ENCODE data around the gene TBC1D16. TPM values are rescaled to one million over a fixed set of nuclear protein-coding genes. Genes with fewer than 3 reads are reported as not detected.

The TBC1D16 gene
- total RNA-seq, 2 experiments from 2014 or later: 17.0 to 19.0 TPM

GRCh38 chr17:80005360-80006338 is 30.0 kb downstream of the TBC1D16 start:
- no peaks in the 10 kb centered on the region for H3K9me3 Mint-ChIP-seq
- intact Hi-C loops (cut with micrococcal nuclease): loop anchor here (5.0 kb wide), 2 partner anchors 97 to 142 kb away; partner anchors contain the start of genes EIF4A3 and GAA
- CTCF ChIA-PET: interaction anchor here (0.6 to 5.0 kb wide), 12 partner anchors 7 to 211 kb away, joined by 3 to 45 read pairs (median 4); partner anchors contain the start of genes CBX8 and GAA
- DNase-seq: peak; percentile 68
- H3K36me3 Mint-ChIP-seq (ENCODE audit: low read depth): no peaks in the 10 kb centered on the region
- H3K27ac Mint-ChIP-seq: no peak overlapping the region
- no peak overlapping the region for H3K4me3 Mint-ChIP-seq
- H3K27me3 Mint-ChIP-seq (ENCODE audit: low read depth): no peaks in the 10 kb centered on the region
- H3K4me1 Mint-ChIP-seq (ENCODE audit: low read depth): peaks cover 6% of the 10 kb centered on the region

GRCh38 chr17:80003969-80004368 is 31.7 kb downstream of the TBC1D16 start:
- no peak overlapping the region for H3K4me3 Mint-ChIP-seq
- CTCF ChIA-PET: interaction anchor here (2.9 kb wide), 1 partner anchor 10 kb away, joined by 21 read pairs; no protein-coding TSS in a partner anchor
- intact Hi-C loops (cut with micrococcal nuclease): no loop called here
- no peaks in the 10 kb centered on the region for H3K27me3 Mint-ChIP-seq (ENCODE audit: low read depth)
- DNase-seq: no peak
- H3K9me3 Mint-ChIP-seq: no peaks in the 10 kb centered on the region
- H3K36me3 Mint-ChIP-seq (ENCODE audit: low read depth): no peaks in the 10 kb centered on the region
- H3K4me1 Mint-ChIP-seq (ENCODE audit: low read depth): peaks cover 7% of the 10 kb centered on the region
- H3K27ac Mint-ChIP-seq: no peak overlapping the region

GRCh38 chr17:80002690-80003490 is 32.8 kb downstream of the TBC1D16 start:
- H3K27me3 Mint-ChIP-seq (ENCODE audit: low read depth): no peaks in the 10 kb centered on the region
- no peak for DNase-seq
- peaks cover 2% of the 10 kb centered on the region for H3K36me3 Mint-ChIP-seq (ENCODE audit: low read depth)
- no peak overlapping the region for H3K27ac Mint-ChIP-seq
- H3K4me1 Mint-ChIP-seq (ENCODE audit: low read depth): peaks cover 15% of the 10 kb centered on the region
- intact Hi-C loops (cut with micrococcal nuclease): no loop called here
- CTCF ChIA-PET: no interaction called here
- no peaks in the 10 kb centered on the region for H3K9me3 Mint-ChIP-seq
- H3K4me3 Mint-ChIP-seq: no peak overlapping the region

GRCh38 chr17:80002070-80002641 is 33.5 kb downstream of the TBC1D16 start:
- peaks cover 2% of the 10 kb centered on the region for H3K36me3 Mint-ChIP-seq (ENCODE audit: low read depth)
- no peaks in the 10 kb centered on the region for H3K27me3 Mint-ChIP-seq (ENCODE audit: low read depth)
- intact Hi-C loops (cut with micrococcal nuclease): no loop called here
- peaks cover 23% of the 10 kb centered on the region for H3K4me1 Mint-ChIP-seq (ENCODE audit: low read depth)
- no peak overlapping the region for H3K4me3 Mint-ChIP-seq
- CTCF ChIA-PET: no interaction called here
- no peak for DNase-seq
- H3K27ac Mint-ChIP-seq: no peak overlapping the region
- H3K9me3 Mint-ChIP-seq: no peaks in the 10 kb centered on the region

GRCh38 chr17:80000981-80001775 is 34.5 kb downstream of the TBC1D16 start:
- Mint-ChIP-seq H3K4me1 (ENCODE audit: low read depth) (peaks cover 32% of the 10 kb centered on the region), H3K36me3 (ENCODE audit: low read depth) (peaks cover 2% of the 10 kb centered on the region), H3K27ac (no peak overlapping the region), H3K9me3 (no peaks in the 10 kb centered on the region), H3K4me3 (no peak overlapping the region), H3K27me3 (ENCODE audit: low read depth) (no peaks in the 10 kb centered on the region)
- CTCF ChIA-PET: interaction anchor here (5.1 kb wide), 1 partner anchor 6 kb away, joined by 45 read pairs; no protein-coding TSS in a partner anchor
- no peak for DNase-seq
- intact Hi-C loops (cut with micrococcal nuclease): no loop called here

GRCh38 chr17:80000136-80000535 is 35.5 kb downstream of the TBC1D16 start:
- no peak for DNase-seq
- Mint-ChIP-seq H3K4me1 (ENCODE audit: low read depth) (peaks cover 37% of the 10 kb centered on the region), H3K9me3 (no peaks in the 10 kb centered on the region), H3K27me3 (ENCODE audit: low read depth) (no peaks in the 10 kb centered on the region), H3K27ac (peak overlapping the region; percentile 34), H3K36me3 (ENCODE audit: low read depth) (peaks cover 3% of the 10 kb centered on the region), H3K4me3 (no peak overlapping the region)
- CTCF ChIA-PET: interaction anchor here (0.7 to 5.1 kb wide), 3 partner anchors 7 to 101 kb away, joined by 3 to 45 read pairs (median 5); partner anchors contain the start of gene GAA
- intact Hi-C loops (cut with micrococcal nuclease): no loop called here

GRCh38 chr17:79997011-79997660 is 38.5 kb downstream of the TBC1D16 start:
- Mint-ChIP-seq H3K27ac (peak overlapping the region; percentile 97), H3K4me1 (ENCODE audit: low read depth) (peaks cover 59% of the 10 kb centered on the region), H3K4me3 (peak overlapping the region; percentile 68), H3K36me3 (ENCODE audit: low read depth) (peaks cover 11% of the 10 kb centered on the region), H3K27me3 (ENCODE audit: low read depth) (no peaks in the 10 kb centered on the region), H3K9me3 (no peaks in the 10 kb centered on the region)
- CTCF ChIA-PET: interaction anchor here (5.1 kb wide), 1 partner anchor 10 kb away, joined by 45 read pairs; no protein-coding TSS in a partner anchor
- peak; percentile 92 for DNase-seq
- intact Hi-C loops (cut with micrococcal nuclease): loop anchor here (1.0 to 10.0 kb wide), 6 partner anchors 158 to 1222 kb away; partner anchors contain the start of genes CBX4 and CBX8

- no peak for DNase-seq
- H3K36me3 Mint-ChIP-seq (ENCODE audit: low read depth): peaks cover 11% of the 10 kb centered on the region
- H3K27ac Mint-ChIP-seq: peak overlapping the region; percentile 97
- no peak overlapping the region for H3K4me3 Mint-ChIP-seq
- H3K27me3 Mint-ChIP-seq (ENCODE audit: low read depth): no peaks in the 10 kb centered on the region
- H3K9me3 Mint-ChIP-seq: no peaks in the 10 kb centered on the region
- CTCF ChIA-PET: interaction anchor here (0.7 to 5.1 kb wide), 2 partner anchors 11 to 250 kb away, joined by 3 to 45 read pairs; no protein-coding TSS in a partner anchor
- intact Hi-C loops (cut with micrococcal nuclease): loop anchor here (2.0 to 10.0 kb wide), 3 partner anchors 259 to 1221 kb away; no protein-coding TSS in a partner anchor
- H3K4me1 Mint-ChIP-seq (ENCODE audit: low read depth): peaks cover 59% of the 10 kb centered on the region
These were observed 39.4 kb downstream of the TBC1D16 start for GRCh38 chr17:79996291-79996690.

GRCh38 chr17:79995696-79996095 is 40.0 kb downstream of the TBC1D16 start:
- no peaks in the 10 kb centered on the region for H3K9me3 Mint-ChIP-seq
- intact Hi-C loops (cut with micrococcal nuclease): loop anchor here (2.0 to 10.0 kb wide), 3 partner anchors 259 to 1221 kb away; no protein-coding TSS in a partner anchor
- no peak overlapping the region for H3K4me3 Mint-ChIP-seq
- peaks cover 11% of the 10 kb centered on the region for H3K36me3 Mint-ChIP-seq (ENCODE audit: low read depth)
- no peaks in the 10 kb centered on the region for H3K27me3 Mint-ChIP-seq (ENCODE audit: low read depth)
- CTCF ChIA-PET: interaction anchor here (0.7 kb wide), 1 partner anchor 250 kb away, joined by 3 read pairs; no protein-coding TSS in a partner anchor
- DNase-seq: no peak
- H3K27ac Mint-ChIP-seq: peak overlapping the region; percentile 97
- peaks cover 59% of the 10 kb centered on the region for H3K4me1 Mint-ChIP-seq (ENCODE audit: low read depth)

- Mint-ChIP-seq H3K9me3 (no peaks in the 10 kb centered on the region), H3K27ac (peak overlapping the region; percentile 97), H3K4me1 (ENCODE audit: low read depth) (peaks cover 58% of the 10 kb centered on the region), H3K36me3 (ENCODE audit: low read depth) (peaks cover 11% of the 10 kb centered on the region), H3K27me3 (ENCODE audit: low read depth) (no peaks in the 10 kb centered on the region), H3K4me3 (no peak overlapping the region)
- DNase-seq: no peak
- intact Hi-C loops (cut with micrococcal nuclease): loop anchor here (5.0 to 10.0 kb wide), 2 partner anchors 898 to 1220 kb away; no protein-coding TSS in a partner anchor
- CTCF ChIA-PET: interaction anchor here (0.6 to 2.5 kb wide), 6 partner anchors 10 to 249 kb away, joined by 3 to 21 read pairs (median 9); partner anchors contain the start of gene GAA
These were observed 41.1 kb downstream of the TBC1D16 start for GRCh38 chr17:79994602-79995001.
